Suprapubic skin (tissue), 4 donors: ENCODE data around the gene LRFN2. TPM values are rescaled to one million over a fixed set of nuclear protein-coding genes. Genes with fewer than 3 reads are reported as not detected.

Experiments
- DNase-seq, 2 donors: peaks; one replicate each; pipeline ENCODE4 v3.0.0-alpha.2; 2019; ENCODE audit warnings: low spot score in 2 of 2
- H3K27ac ChIP-seq: fragments of 200-600 bp; sonication (generic); one replicate; pipeline ENCODE4 v1.5.1; 2019
- H3K27me3 ChIP-seq: fragments of 200-600 bp; sonication (generic); one replicate; pipeline ENCODE4 v1.5.1; 2019
- H3K36me3 ChIP-seq: fragments of 200-600 bp; sonication (generic); one replicate; pipeline ENCODE4 v1.5.1; 2019
- H3K4me1 ChIP-seq: fragments of 200-600 bp; sonication (generic); one replicate; pipeline ENCODE4 v1.5.1; 2019
- H3K4me3 ChIP-seq: fragments of 200-600 bp; sonication (generic); one replicate; pipeline ENCODE4 v1.5.1; 2019; ENCODE audit warnings: mild to moderate bottlenecking
- H3K9me3 ChIP-seq: fragments of 200-600 bp; sonication (generic); one replicate; pipeline ENCODE4 v1.5.1; 2019
- CTCF ChIP-seq, 2 donors: fragments of 200-600 bp in 1 of 2; fragments of 450-650 bp in 1 of 2; sonication (generic) in 1 of 2; IDR thresholded peaks; one replicate each; pipeline ENCODE4 v1.5.1; 2016 to 2019; ENCODE audit warnings: antibody characterized with exemption in 2 of 2, mild to moderate bottlenecking in 1 of 2, moderate library complexity in 1 of 2
- EP300 ChIP-seq: sonication (generic); formaldehyde crosslinking; IDR thresholded peaks from one replicate; pipeline ENCODE4 v1.6.1; 2017; ENCODE audit warnings: antibody characterized with exemption
- POLR2A ChIP-seq, 2 donors: fragments of 450-650 bp; IDR thresholded peaks; one replicate each; pipeline ENCODE4 v1.6.1; 2017; ENCODE audit warnings: antibody characterized with exemption in 2 of 2, mild to moderate bottlenecking in 2 of 2, moderate library complexity in 2 of 2
- POLR2AphosphoS5 ChIP-seq, 3 donors: sonication (generic); formaldehyde crosslinking; IDR thresholded peaks; one replicate each; pipeline ENCODE4 v1.6.1; 2017; ENCODE audit warnings: antibody characterized with exemption in 3 of 3
- WGBS: methylation state at CpG from one replicate; pipeline ENCODE4 v1.1.5; 2018; 5-methylcytosine and 5-hydroxymethylcytosine counted together
- total RNA-seq, 4 donors: library from RNA; depleted of rRNA; stranded (reverse); fragments of >200 nt; gene quantifications; one replicate each; pipeline ENCODE4 v1.1.0, GENCODE V29; 2016

The LRFN2 gene
- total RNA-seq, 4 donors from 2014 or later = not detected

GRCh38 chr6:40408786-40409542 lies 178.2 kb downstream of the LRFN2 start:
- Histone ChIP-seq H3K4me1 (no peaks in the 10 kb centered on the region), H3K27me3 (no peaks in the 10 kb centered on the region), H3K27ac (no peak overlapping the region), H3K9me3 (no peaks in the 10 kb centered on the region), H3K36me3 (no peaks in the 10 kb centered on the region), H3K4me3 (no peak overlapping the region)
- no peak for DNase-seq
- 75% methylated on average over 4 of the region's 4 CpGs for WGBS
- TF ChIP-seq POLR2AphosphoS5 (IDR thresholded peaks at IDR 0.05) = no peak
- TF ChIP-seq EP300 = no peak
- TF ChIP-seq POLR2A (IDR thresholded peaks at IDR 0.05) = no peak
- TF ChIP-seq CTCF (IDR thresholded peaks at IDR 0.05) = no peak

GRCh38 chr6:40407239-40407638 lies 179.9 kb downstream of the LRFN2 start:
- no peaks in the 10 kb centered on the region for H3K9me3 ChIP-seq
- no peaks in the 10 kb centered on the region for H3K36me3 ChIP-seq
- no peak overlapping the region for H3K27ac ChIP-seq
- 62% methylated on average over 2 of the region's 2 CpGs for WGBS
- H3K27me3 ChIP-seq = no peaks in the 10 kb centered on the region
- DNase-seq = no peak
- H3K4me1 ChIP-seq = no peaks in the 10 kb centered on the region
- TF ChIP-seq POLR2AphosphoS5 (IDR thresholded peaks at IDR 0.05) (no peak), EP300 (no peak), POLR2A (IDR thresholded peaks at IDR 0.05) (no peak), CTCF (IDR thresholded peaks at IDR 0.05) (no peak)
- no peak overlapping the region for H3K4me3 ChIP-seq

- 83% methylated on average over 1 of the region's 7 CpGs for WGBS
- DNase-seq = no peak
- no peak overlapping the region for H3K27ac ChIP-seq
Measured at GRCh38 chr6:40406175-40406574, 181.0 kb downstream of the LRFN2 start.

GRCh38 chr6:40400738-40401137 lies 186.4 kb downstream of the LRFN2 start:
- no peak for DNase-seq
- Histone ChIP-seq H3K4me3 (no peak overlapping the region), H3K9me3 (no peaks in the 10 kb centered on the region), H3K27ac (no peak overlapping the region), H3K27me3 (no peaks in the 10 kb centered on the region), H3K36me3 (no peaks in the 10 kb centered on the region), H3K4me1 (peaks cover 16% of the 10 kb centered on the region)
- TF ChIP-seq CTCF (IDR thresholded peaks at IDR 0.05) (no peak), POLR2AphosphoS5 (IDR thresholded peaks at IDR 0.05) (no peak), POLR2A (IDR thresholded peaks at IDR 0.05) (no peak), EP300 (no peak)

More at GRCh38 chr6:40406175-40406574, 181.0 kb downstream of the LRFN2 start:
- H3K4me1 ChIP-seq = no peaks in the 10 kb centered on the region
- no peak overlapping the region for H3K4me3 ChIP-seq
- no peaks in the 10 kb centered on the region for H3K36me3 ChIP-seq
- no peaks in the 10 kb centered on the region for H3K27me3 ChIP-seq
- TF ChIP-seq CTCF (IDR thresholded peaks at IDR 0.05) (no peak), POLR2A (IDR thresholded peaks at IDR 0.05) (no peak), EP300 (no peak), POLR2AphosphoS5 (IDR thresholded peaks at IDR 0.05) (no peak)
- H3K9me3 ChIP-seq = no peaks in the 10 kb centered on the region

- WGBS = 83% methylated on average over 4 of the region's 4 CpGs
- Histone ChIP-seq H3K36me3 (no peaks in the 10 kb centered on the region), H3K4me3 (no peak overlapping the region), H3K27me3 (no peaks in the 10 kb centered on the region), H3K27ac (no peak overlapping the region), H3K9me3 (no peaks in the 10 kb centered on the region), H3K4me1 (peaks cover 16% of the 10 kb centered on the region)
- TF ChIP-seq POLR2A (IDR thresholded peaks at IDR 0.05) = no peak
- TF ChIP-seq POLR2AphosphoS5 (IDR thresholded peaks at IDR 0.05) = no peak
- TF ChIP-seq CTCF (IDR thresholded peaks at IDR 0.05) = no peak
- no peak for TF ChIP-seq EP300
- DNase-seq = no peak
Measured at GRCh38 chr6:40399888-40400457, 187.2 kb downstream of the LRFN2 start.
